ENCODE results near the gene PLCB2. TPM values are rescaled to one million over a fixed set of nuclear protein-coding genes. Genes with fewer than 3 reads are reported as not detected.
A peak's percentile ranks its signal among the peaks of the same experiment; 100 is the strongest.

PLCB2 gene
- polyA plus RNA-seq, 1 donor from 2014 or later: 7.4 TPM

DNA sequence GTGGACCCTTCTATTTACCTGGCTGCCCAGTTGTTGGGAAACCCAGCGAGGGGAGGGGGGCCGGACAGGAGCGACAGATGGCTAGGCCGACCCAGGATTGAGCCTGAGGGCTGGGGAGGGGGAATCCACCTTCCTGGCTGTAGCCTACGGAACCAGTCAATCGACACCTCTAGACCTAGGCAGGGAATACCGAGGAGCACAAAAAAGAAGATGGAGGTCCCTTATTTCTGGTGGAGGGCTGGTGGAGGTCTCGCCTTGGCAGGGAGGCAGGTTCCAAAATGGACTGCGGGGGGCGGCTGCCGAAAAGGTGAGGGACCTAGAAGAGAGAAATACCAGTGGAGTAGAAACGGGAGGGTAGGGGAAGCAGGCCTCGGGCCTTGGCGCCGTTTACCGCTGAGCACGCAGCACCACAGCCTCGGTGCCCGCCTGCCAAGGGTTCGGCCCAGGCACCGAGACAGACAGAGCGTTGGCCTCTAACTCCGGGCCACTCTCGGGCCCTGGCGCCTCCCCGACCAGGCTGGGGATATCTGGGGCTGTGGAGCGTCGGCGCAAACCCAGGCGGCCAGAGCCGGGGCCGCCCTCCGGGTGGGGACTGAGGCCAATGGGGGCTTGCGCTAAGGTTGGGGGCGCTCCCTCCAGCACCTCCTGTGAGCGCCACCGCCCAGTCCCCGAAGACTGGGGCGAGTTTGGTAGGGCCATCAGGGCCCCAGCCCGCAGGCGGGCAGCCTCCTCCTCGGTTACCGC lies 26.5 kb downstream of the PLCB2 start:
- H3K27me3 ChIP-seq (ENCODE audit: insufficient read depth, low read depth, low read length): peaks cover 62% of the 10 kb centered on the region
- H4K20me1 ChIP-seq (ENCODE audit: insufficient read depth): no peaks in the 10 kb centered on the region
- H3F3A ChIP-seq (ENCODE audit: insufficient read depth, low read length, poor library complexity, severe bottlenecking): no peaks in the 10 kb centered on the region
- no peak overlapping the region for H3K4me3 ChIP-seq (ENCODE audit: low read length)
- H3K27ac ChIP-seq (ENCODE audit: low read length): no peak overlapping the region
- no peak overlapping the region for H2AFZ ChIP-seq (ENCODE audit: low read depth, low read length)
- no peaks in the 10 kb centered on the region for H3K79me2 ChIP-seq (replicated peaks; ENCODE audit: insufficient read depth, low read length)
- H3K9me3 ChIP-seq (ENCODE audit: low read length): no peaks in the 10 kb centered on the region
- H3K4me2 ChIP-seq (ENCODE audit: low read length): no peak overlapping the region
- no peaks in the 10 kb centered on the region for H3K36me3 ChIP-seq (ENCODE audit: insufficient read depth, low read length)
- no peaks in the 10 kb centered on the region for H3K9me2 ChIP-seq (ENCODE audit: insufficient read depth, low read length)
- H3K9ac ChIP-seq (ENCODE audit: low read length): peak overlapping the region; percentile 27
- no peak for TF ChIP-seq EP300 (conservative IDR thresholded peaks at IDR 0.05; ENCODE audit: poor library complexity, severe bottlenecking)
- TF ChIP-seq TAF1 (IDR thresholded peaks at IDR 0.05; ENCODE audit: low read depth): no peak
- no peak for TF ChIP-seq EZH2 (IDR thresholded peaks at IDR 0.05; ENCODE audit: borderline replicate concordance, insufficient read depth, low read length, poor library complexity, severe bottlenecking)
- no peak for TF ChIP-seq RAD21 (conservative IDR thresholded peaks at IDR 0.05)
- TF ChIP-seq SMC3 (conservative IDR thresholded peaks at IDR 0.05; ENCODE audit: poor library complexity): no peak
- TF ChIP-seq, protein P1, sequence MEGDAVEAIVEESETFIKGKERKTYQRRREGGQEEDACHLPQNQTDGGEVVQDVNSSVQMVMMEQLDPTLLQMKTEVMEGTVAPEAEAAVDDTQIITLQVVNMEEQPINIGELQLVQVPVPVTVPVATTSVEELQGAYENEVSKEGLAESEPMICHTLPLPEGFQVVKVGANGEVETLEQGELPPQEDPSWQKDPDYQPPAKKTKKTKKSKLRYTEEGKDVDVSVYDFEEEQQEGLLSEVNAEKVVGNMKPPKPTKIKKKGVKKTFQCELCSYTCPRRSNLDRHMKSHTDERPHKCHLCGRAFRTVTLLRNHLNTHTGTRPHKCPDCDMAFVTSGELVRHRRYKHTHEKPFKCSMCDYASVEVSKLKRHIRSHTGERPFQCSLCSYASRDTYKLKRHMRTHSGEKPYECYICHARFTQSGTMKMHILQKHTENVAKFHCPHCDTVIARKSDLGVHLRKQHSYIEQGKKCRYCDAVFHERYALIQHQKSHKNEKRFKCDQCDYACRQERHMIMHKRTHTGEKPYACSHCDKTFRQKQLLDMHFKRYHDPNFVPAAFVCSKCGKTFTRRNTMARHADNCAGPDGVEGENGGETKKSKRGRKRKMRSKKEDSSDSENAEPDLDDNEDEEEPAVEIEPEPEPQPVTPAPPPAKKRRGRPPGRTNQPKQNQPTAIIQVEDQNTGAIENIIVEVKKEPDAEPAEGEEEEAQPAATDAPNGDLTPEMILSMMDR (IDR thresholded peaks at IDR 0.05; ENCODE audit: poor library complexity, severe bottlenecking): no peak
- no peak for TF ChIP-seq POLR2AphosphoS5 (IDR thresholded peaks at IDR 0.05)
- TF ChIP-seq, protein P2, sequence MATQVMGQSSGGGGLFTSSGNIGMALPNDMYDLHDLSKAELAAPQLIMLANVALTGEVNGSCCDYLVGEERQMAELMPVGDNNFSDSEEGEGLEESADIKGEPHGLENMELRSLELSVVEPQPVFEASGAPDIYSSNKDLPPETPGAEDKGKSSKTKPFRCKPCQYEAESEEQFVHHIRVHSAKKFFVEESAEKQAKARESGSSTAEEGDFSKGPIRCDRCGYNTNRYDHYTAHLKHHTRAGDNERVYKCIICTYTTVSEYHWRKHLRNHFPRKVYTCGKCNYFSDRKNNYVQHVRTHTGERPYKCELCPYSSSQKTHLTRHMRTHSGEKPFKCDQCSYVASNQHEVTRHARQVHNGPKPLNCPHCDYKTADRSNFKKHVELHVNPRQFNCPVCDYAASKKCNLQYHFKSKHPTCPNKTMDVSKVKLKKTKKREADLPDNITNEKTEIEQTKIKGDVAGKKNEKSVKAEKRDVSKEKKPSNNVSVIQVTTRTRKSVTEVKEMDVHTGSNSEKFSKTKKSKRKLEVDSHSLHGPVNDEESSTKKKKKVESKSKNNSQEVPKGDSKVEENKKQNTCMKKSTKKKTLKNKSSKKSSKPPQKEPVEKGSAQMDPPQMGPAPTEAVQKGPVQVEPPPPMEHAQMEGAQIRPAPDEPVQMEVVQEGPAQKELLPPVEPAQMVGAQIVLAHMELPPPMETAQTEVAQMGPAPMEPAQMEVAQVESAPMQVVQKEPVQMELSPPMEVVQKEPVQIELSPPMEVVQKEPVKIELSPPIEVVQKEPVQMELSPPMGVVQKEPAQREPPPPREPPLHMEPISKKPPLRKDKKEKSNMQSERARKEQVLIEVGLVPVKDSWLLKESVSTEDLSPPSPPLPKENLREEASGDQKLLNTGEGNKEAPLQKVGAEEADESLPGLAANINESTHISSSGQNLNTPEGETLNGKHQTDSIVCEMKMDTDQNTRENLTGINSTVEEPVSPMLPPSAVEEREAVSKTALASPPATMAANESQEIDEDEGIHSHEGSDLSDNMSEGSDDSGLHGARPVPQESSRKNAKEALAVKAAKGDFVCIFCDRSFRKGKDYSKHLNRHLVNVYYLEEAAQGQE (IDR thresholded peaks at IDR 0.05; ENCODE audit: borderline replicate concordance): no peak
- no peak for TF ChIP-seq MXI1 (conservative IDR thresholded peaks at IDR 0.05; ENCODE audit: poor library complexity, severe bottlenecking)

DNA sequence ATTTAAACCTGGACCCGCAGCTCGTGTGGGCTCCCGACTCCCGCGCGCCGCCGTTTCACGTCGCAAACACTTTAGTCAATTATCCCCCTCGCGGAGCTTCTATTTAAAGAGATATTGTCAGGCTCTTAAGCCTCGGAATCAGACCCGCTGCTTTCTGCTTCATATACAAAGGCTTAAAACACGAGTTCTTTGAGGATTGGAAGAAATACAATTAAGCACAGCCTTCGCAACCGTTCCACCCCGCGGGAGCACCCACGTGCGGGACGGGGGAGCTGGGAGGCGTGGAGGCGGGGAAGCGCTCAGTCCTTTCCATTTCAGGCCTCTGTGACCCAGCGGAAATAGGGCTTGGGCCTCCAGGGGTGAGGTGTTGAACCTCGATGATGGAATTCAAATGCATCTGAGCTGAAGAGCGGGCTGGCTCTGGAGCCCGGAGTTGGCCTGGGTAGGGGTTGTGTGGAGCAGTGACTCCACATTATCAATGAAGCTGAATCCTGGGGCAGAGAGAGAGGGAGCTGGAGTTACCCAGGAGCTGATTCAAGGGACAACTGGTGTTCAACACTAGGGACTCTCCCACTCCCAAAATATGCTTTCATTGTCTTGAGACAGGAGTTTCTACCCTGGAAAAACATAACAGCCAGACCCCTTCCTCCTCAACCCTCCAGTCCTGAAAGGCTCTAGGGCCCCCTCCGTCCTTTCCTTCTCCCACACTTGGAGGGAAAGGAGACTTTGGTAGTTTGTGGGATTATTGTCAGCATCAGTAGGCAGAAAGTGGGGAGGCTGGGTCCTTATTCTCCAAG lies 27.3 kb downstream of the PLCB2 start:
- TF ChIP-seq SMC3 (conservative IDR thresholded peaks at IDR 0.05; ENCODE audit: poor library complexity): peak; percentile 29
- TF ChIP-seq POLR2AphosphoS5 (IDR thresholded peaks at IDR 0.05): no peak
- Histone ChIP-seq H3K79me2 (replicated peaks; ENCODE audit: insufficient read depth, low read length) (no peaks in the 10 kb centered on the region), H3K4me2 (ENCODE audit: low read length) (peak overlapping the region; percentile 38), H3K9ac (ENCODE audit: low read length) (peak overlapping the region; percentile 27), H2AFZ (ENCODE audit: low read depth, low read length) (no peak overlapping the region), H3K9me2 (ENCODE audit: insufficient read depth, low read length) (no peaks in the 10 kb centered on the region), H3K4me3 (ENCODE audit: low read length) (peak overlapping the region; percentile 55), H3K27ac (ENCODE audit: low read length) (no peak overlapping the region), H3K9me3 (ENCODE audit: low read length) (no peaks in the 10 kb centered on the region), H3K36me3 (ENCODE audit: insufficient read depth, low read length) (no peaks in the 10 kb centered on the region), H3F3A (ENCODE audit: insufficient read depth, low read length, poor library complexity, severe bottlenecking) (no peaks in the 10 kb centered on the region), H4K20me1 (ENCODE audit: insufficient read depth) (no peaks in the 10 kb centered on the region), H3K27me3 (ENCODE audit: insufficient read depth, low read depth, low read length) (peaks cover 62% of the 10 kb centered on the region)
